ENCODE measurements around the gene NSMF. TPM values are rescaled to one million over a fixed set of nuclear protein-coding genes. Genes with fewer than 3 reads are reported as not detected.

The NSMF gene
- polyA plus RNA-seq, 1 donor (not counting 4 experiments of a cell fraction or from before 2014, with no cell fraction given): 29.5 TPM

DNA sequence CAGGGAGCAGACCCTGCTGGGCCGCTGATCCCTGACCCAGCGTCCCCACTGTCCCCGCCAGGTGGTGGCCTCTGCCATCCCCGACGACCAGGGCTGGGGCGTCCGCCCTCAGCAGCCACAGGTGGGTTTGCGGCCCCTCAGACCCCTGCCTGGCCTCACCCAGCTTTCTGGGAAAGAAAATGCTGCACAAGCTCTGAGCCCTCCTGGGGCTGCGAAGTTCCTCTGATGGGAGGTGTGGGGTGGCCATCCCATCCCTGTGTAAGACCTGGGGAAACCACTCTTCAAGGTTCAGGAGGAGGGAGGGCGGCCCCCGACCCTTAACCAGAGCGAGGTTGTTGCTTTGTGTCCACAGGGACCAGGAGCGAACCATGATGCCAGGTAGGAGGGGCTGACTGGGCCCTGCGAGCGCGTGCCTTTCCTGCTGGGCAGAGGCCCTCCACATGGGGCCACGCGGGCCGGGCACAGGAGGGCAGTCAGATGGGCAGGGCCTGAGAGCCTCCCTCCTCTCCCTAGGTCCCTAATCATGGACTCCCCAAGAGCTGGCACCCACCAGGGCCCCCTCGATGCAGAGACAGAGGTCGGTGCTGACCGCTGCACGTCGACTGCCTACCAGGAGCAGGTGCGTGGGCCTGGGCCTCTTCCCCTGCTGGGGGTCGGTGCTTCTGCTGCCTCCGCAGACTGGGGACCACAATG lies 28.3 kb downstream of the NSMF start:
- Histone ChIP-seq H3K9me1 (ENCODE audit: control insufficient read depth, extremely low read depth, insufficient read depth, low read length) (no peaks in the 10 kb centered on the region), H3K27ac (ENCODE audit: control insufficient read depth, insufficient read depth, low read length) (no peak overlapping the region), H3K9me3 (ENCODE audit: control insufficient read depth, low read depth, low read length) (no peaks in the 10 kb centered on the region), H3K27me3 (ENCODE audit: control insufficient read depth, extremely low read depth, insufficient read depth, low read length) (peaks cover 9% of the 10 kb centered on the region), H4K20me1 (ENCODE audit: control insufficient read depth, extremely low read depth, insufficient read depth, low read length) (no peaks in the 10 kb centered on the region), H3K9ac (ENCODE audit: control insufficient read depth, extremely low read depth, insufficient read depth, low read length) (no peak overlapping the region), H3K4me1 (ENCODE audit: control insufficient read depth, extremely low read depth, insufficient read depth, low read length) (no peaks in the 10 kb centered on the region), H2AFZ (ENCODE audit: control insufficient read depth, low read length) (no peak overlapping the region), H3K36me3 (ENCODE audit: control insufficient read depth in 2 of 2, extremely low read depth in 1 of 2, insufficient read depth in 2 of 2, low read length in 2 of 2) (no peaks in the 10 kb centered on the region), H3K4me3 (ENCODE audit: control insufficient read depth in 2 of 3, extremely low read depth in 1 of 3, insufficient read depth in 2 of 3, low read depth in 1 of 3, low read length in 3 of 3) (no peak overlapping the region), H3K79me2 (ENCODE audit: control insufficient read depth, insufficient read depth, low read length) (no peaks in the 10 kb centered on the region), H3K4me2 (ENCODE audit: control insufficient read depth, extremely low read depth, insufficient read depth, low read depth, low read length) (no peak overlapping the region)
- DNase-seq (ENCODE audit: low read depth, low spot score): no peak
- FAIRE-seq: no peak
- dilution Hi-C loops (cut with MboI; ENCODE audit: extremely low pct_ligation_motif_present, low sequenced_read_pairs): no loop called here
- TF ChIP-seq EZH2 (IDR thresholded peaks at IDR 0.05; ENCODE audit: low read length): no peak
- TF ChIP-seq, protein P1, sequence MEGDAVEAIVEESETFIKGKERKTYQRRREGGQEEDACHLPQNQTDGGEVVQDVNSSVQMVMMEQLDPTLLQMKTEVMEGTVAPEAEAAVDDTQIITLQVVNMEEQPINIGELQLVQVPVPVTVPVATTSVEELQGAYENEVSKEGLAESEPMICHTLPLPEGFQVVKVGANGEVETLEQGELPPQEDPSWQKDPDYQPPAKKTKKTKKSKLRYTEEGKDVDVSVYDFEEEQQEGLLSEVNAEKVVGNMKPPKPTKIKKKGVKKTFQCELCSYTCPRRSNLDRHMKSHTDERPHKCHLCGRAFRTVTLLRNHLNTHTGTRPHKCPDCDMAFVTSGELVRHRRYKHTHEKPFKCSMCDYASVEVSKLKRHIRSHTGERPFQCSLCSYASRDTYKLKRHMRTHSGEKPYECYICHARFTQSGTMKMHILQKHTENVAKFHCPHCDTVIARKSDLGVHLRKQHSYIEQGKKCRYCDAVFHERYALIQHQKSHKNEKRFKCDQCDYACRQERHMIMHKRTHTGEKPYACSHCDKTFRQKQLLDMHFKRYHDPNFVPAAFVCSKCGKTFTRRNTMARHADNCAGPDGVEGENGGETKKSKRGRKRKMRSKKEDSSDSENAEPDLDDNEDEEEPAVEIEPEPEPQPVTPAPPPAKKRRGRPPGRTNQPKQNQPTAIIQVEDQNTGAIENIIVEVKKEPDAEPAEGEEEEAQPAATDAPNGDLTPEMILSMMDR (optimal IDR thresholded peaks at IDR 0.05 in 1 of 3, IDR thresholded peaks at IDR 0.05 in 1 of 3, conservative IDR thresholded peaks at IDR 0.05 in 1 of 3; ENCODE audit: extremely low read depth in 1 of 3, insufficient read depth in 2 of 3, low read length in 3 of 3): no peak

DNA sequence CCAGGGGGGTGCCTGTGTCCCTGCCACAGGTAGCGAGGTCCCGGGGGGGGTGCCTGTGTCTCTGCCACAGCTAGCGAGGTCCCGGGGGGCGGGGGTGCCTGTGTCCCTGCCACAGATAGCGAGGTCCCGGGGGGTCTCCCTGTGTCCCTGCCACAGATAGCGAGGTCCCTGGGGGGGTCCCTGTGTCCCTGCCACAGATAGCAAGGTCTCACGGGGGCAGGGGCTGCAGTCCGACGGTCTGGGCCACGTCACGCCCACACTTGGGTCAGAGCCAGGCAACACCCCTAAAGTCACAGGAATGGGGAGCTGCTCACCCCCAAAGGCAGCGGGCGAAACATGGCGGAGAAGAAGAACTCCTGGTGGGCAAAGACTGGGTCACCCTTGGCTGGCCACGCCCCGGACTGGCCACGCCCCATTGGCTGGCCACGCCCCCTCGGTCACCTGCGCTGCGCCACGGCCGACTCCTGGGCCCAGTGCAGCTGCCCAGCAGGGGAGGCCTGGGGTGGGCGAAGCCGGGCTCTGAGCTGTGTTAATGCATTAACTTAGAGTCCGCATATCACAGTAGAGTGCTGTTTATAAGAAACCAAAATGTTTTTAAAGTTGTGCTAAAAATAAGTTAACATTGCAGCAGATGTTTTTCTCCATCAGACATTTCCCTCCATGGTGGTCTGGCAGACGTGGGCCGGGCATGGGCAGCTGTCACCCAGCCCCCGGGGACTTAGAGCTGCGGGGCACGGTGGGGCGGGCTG lies 29.0 kb downstream of the NSMF start:
- no peak for DNase-seq (ENCODE audit: low read depth, low spot score)
- peaks cover 7% of the 10 kb centered on the region for H3K27me3 ChIP-seq (ENCODE audit: control insufficient read depth, extremely low read depth, insufficient read depth, low read length)
- no peaks in the 10 kb centered on the region for H3K36me3 ChIP-seq (ENCODE audit: control insufficient read depth in 2 of 2, extremely low read depth in 1 of 2, insufficient read depth in 2 of 2, low read length in 2 of 2)
- dilution Hi-C loops (cut with MboI; ENCODE audit: extremely low pct_ligation_motif_present, low sequenced_read_pairs): no loop called here
- H4K20me1 ChIP-seq (ENCODE audit: control insufficient read depth, extremely low read depth, insufficient read depth, low read length): no peaks in the 10 kb centered on the region
- H3K9me1 ChIP-seq (ENCODE audit: control insufficient read depth, extremely low read depth, insufficient read depth, low read length): no peaks in the 10 kb centered on the region
- no peaks in the 10 kb centered on the region for H3K9me3 ChIP-seq (ENCODE audit: control insufficient read depth, low read depth, low read length)
- H3K9ac ChIP-seq (ENCODE audit: control insufficient read depth, extremely low read depth, insufficient read depth, low read length): no peak overlapping the region
- H3K4me3 ChIP-seq (ENCODE audit: control insufficient read depth in 2 of 3, extremely low read depth in 1 of 3, insufficient read depth in 2 of 3, low read depth in 1 of 3, low read length in 3 of 3): no peak overlapping the region
- H3K4me2 ChIP-seq (ENCODE audit: control insufficient read depth, extremely low read depth, insufficient read depth, low read depth, low read length): no peak overlapping the region
- TF ChIP-seq, protein P1 (optimal IDR thresholded peaks at IDR 0.05 in 1 of 3, IDR thresholded peaks at IDR 0.05 in 1 of 3, conservative IDR thresholded peaks at IDR 0.05 in 1 of 3; ENCODE audit: extremely low read depth in 1 of 3, insufficient read depth in 2 of 3, low read length in 3 of 3): no peak
- no peak for TF ChIP-seq EZH2 (IDR thresholded peaks at IDR 0.05; ENCODE audit: low read length)
- no peaks in the 10 kb centered on the region for H3K79me2 ChIP-seq (ENCODE audit: control insufficient read depth, insufficient read depth, low read length)
- H3K27ac ChIP-seq (ENCODE audit: control insufficient read depth, insufficient read depth, low read length): no peak overlapping the region
- H2AFZ ChIP-seq (ENCODE audit: control insufficient read depth, low read length): no peak overlapping the region
- FAIRE-seq: no peak
- H3K4me1 ChIP-seq (ENCODE audit: control insufficient read depth, extremely low read depth, insufficient read depth, low read length): peaks cover 6% of the 10 kb centered on the region

Measured in keratinocyte (primary cell).